PC-3 (cell line): ENCODE results near the gene GPD1L. TPM values are rescaled to one million over a fixed set of nuclear protein-coding genes. Genes with fewer than 3 reads are reported as not detected.

ENCODE experiments used
- ATAC-seq: fragments of 200-7000 bp; cut with Tn5 transposase; 2 replicates; pipeline ENCODE4 v1.9.1; 2020; ENCODE audit warnings: mild to moderate bottlenecking, moderate library complexity
- BruUV-seq: library from RNA; stranded (reverse); fragments of 400-500 nt; replicated peaks from 2 replicates; lab custom pipeline; 2021; lab: Mats Ljungman, UMichigan
- CTCF ChIA-PET: fragments of 300-600 bp; sonication (Branson Sonifier 250); formaldehyde crosslinking; loops from one replicate; lab custom pipeline; 2022; ENCODE audit warnings: antibody characterized with exemption; lab: Charles Lee
- POLR2A ChIA-PET: fragments of 300-600 bp; sonication (Branson Sonifier 250); formaldehyde crosslinking; loops from one replicate; lab custom pipeline; 2022; ENCODE audit warnings: antibody characterized with exemption; ENCODE audit not compliant: unreplicated experiment; lab: Charles Lee
- DNase-seq: peaks from one replicate; pipeline ENCODE4 v3.0.0-alpha.2; 2015
- H2AFZ ChIP-seq: fragments of 300-600 bp; sonication (generic); 2 replicates; pipeline ENCODE4 v1.6.0; 2016; ENCODE audit warnings: antibody characterized with exemption, low read length
- H3F3A ChIP-seq: fragments of 300-600 bp; sonication (generic); one replicate; pipeline ENCODE4 v1.6.0; 2017; ENCODE audit warnings: antibody characterized with exemption, low read length, control low read depth, mild to moderate bottlenecking; ENCODE audit not compliant: unreplicated experiment
- H3K27ac ChIP-seq: fragments of 300-600 bp; sonication (generic); 2 replicates; pipeline ENCODE4 v1.5.1; 2016; ENCODE audit warnings: mild to moderate bottlenecking, low read length
- H3K27me3 ChIP-seq: fragments of 300-600 bp; sonication (generic); 2 replicates; pipeline ENCODE4 v1.6.1; 2016; ENCODE audit warnings: low read length, mixed read lengths
- H3K36me3 ChIP-seq: fragments of 300-600 bp; sonication (generic); 2 replicates; pipeline ENCODE4 v1.6.1; 2016; ENCODE audit warnings: low read depth, mixed run types, low read length, mixed read lengths
- H3K4me1 ChIP-seq: fragments of 300-600 bp; sonication (generic); 2 replicates; pipeline ENCODE4 v1.5.1; 2016; ENCODE audit warnings: low read length; ENCODE audit not compliant: insufficient read depth
- H3K4me2 ChIP-seq: fragments of 300-600 bp; sonication (generic); 2 replicates; pipeline ENCODE4 v1.6.0; 2016; ENCODE audit warnings: low read length
- H3K4me3 ChIP-seq: fragments of 300-600 bp; sonication (generic); 2 replicates; pipeline ENCODE4 v1.5.1; 2016; ENCODE audit warnings: mild to moderate bottlenecking, low read length, mixed read lengths
- H3K79me2 ChIP-seq: fragments of 300-600 bp; sonication (generic); 2 replicates; pipeline ENCODE4 v1.6.1; 2017; ENCODE audit warnings: low read length, mixed read lengths
- H3K9ac ChIP-seq: fragments of 300-600 bp; sonication (generic); 2 replicates; pipeline ENCODE4 v1.6.0; 2016; ENCODE audit warnings: mild to moderate bottlenecking, low read length
- H3K9me2 ChIP-seq: fragments of 300-600 bp; sonication (generic); replicated peaks from 2 replicates; pipeline ENCODE4 v1.6.1; 2016; ENCODE audit warnings: mixed run types, low read length, mixed read lengths
- H3K9me3 ChIP-seq: fragments of 300-600 bp; sonication (generic); 2 replicates; pipeline ENCODE4 v1.6.1; 2016; ENCODE audit warnings: low read length, mixed read lengths
- H4K20me1 ChIP-seq: fragments of 300-600 bp; sonication (generic); 2 replicates; pipeline ENCODE4 v1.6.1; 2016; ENCODE audit warnings: low read length, mixed read lengths
- EZH2 ChIP-seq: fragments of 300-600 bp; sonication (generic); IDR thresholded peaks from one replicate; pipeline ENCODE4 v1.6.1; 2017; ENCODE audit warnings: antibody characterized with exemption, mild to moderate bottlenecking, low read length; ENCODE audit not compliant: unreplicated experiment
- EZH2phosphoT487 ChIP-seq: fragments of 300-600 bp; sonication (generic); IDR thresholded peaks from 2 replicates; pipeline ENCODE4 v1.6.1; 2018; ENCODE audit warnings: mild to moderate bottlenecking, antibody characterized with exemption, low read length, borderline replicate concordance
- intact Hi-C: fragments of 100-400 bp; cut with micrococcal nuclease; formaldehyde crosslinking; loops from 2 replicates; pipeline ENCODE4 v1.9.0; 2023
- total RNA-seq: library from RNA; depleted of rRNA; stranded (reverse); fragments of >200 nt; gene quantifications from 2 replicates; pipeline ENCODE4 v1.2.3, GENCODE V29; 2014
- TF ChIP-seq, protein P1 (sequence below): fragments of 300-600 bp; sonication (generic); conservative IDR thresholded peaks from 2 replicates; pipeline ENCODE4 v1.5.1; 2017; ENCODE audit warnings: antibody characterized with exemption, low read depth, mild to moderate bottlenecking, low read length

GPD1L gene
- total RNA-seq, 1 experiment from 2014 or later, result 33.7 TPM

- H3K9me2 ChIP-seq, result no peaks in the 10 kb centered on the region
- no peaks in the 10 kb centered on the region for H4K20me1 ChIP-seq
- H3K4me1 ChIP-seq, result 0 out of 2 replicates have a peak, but pooled peaks cover 3% of the 10 kb centered on the region
- ATAC-seq (no peak), DNase-seq (no peak)
- ChIA-PET CTCF (no interaction called here), POLR2A (no interaction called here)
- H3K27me3 ChIP-seq, result no peaks in the 10 kb centered on the region
- no peak overlapping the region for H2AFZ ChIP-seq
- no peak overlapping the region for H3K4me2 ChIP-seq
- H3F3A ChIP-seq, result no peaks in the 10 kb centered on the region
- H3K36me3 ChIP-seq, result 0 out of 2 replicates have a peak, but pooled peaks cover 4% of the 10 kb centered on the region
- BruUV-seq, result no TSS peak
- TF ChIP-seq EZH2 (no peak), EZH2phosphoT487 (no peak)
- TF ChIP-seq, protein P1, sequence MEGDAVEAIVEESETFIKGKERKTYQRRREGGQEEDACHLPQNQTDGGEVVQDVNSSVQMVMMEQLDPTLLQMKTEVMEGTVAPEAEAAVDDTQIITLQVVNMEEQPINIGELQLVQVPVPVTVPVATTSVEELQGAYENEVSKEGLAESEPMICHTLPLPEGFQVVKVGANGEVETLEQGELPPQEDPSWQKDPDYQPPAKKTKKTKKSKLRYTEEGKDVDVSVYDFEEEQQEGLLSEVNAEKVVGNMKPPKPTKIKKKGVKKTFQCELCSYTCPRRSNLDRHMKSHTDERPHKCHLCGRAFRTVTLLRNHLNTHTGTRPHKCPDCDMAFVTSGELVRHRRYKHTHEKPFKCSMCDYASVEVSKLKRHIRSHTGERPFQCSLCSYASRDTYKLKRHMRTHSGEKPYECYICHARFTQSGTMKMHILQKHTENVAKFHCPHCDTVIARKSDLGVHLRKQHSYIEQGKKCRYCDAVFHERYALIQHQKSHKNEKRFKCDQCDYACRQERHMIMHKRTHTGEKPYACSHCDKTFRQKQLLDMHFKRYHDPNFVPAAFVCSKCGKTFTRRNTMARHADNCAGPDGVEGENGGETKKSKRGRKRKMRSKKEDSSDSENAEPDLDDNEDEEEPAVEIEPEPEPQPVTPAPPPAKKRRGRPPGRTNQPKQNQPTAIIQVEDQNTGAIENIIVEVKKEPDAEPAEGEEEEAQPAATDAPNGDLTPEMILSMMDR, result no peak
- no peaks in the 10 kb centered on the region for H3K9me3 ChIP-seq
- H3K4me3 ChIP-seq, result no peak overlapping the region
- H3K9ac ChIP-seq, result no peak overlapping the region
- no peak overlapping the region for H3K27ac ChIP-seq
- H3K79me2 ChIP-seq, result no peaks in the 10 kb centered on the region
- intact Hi-C loops, result no loop called here
These were observed 32.2 kb downstream of the GPD1L start for GRCh38 chr3:32138545-32139104.

- CTCF ChIA-PET, result no interaction called here
These were observed 34.5 kb downstream of the GPD1L start for GRCh38 chr3:32140943-32141342.

More at GRCh38 chr3:32140943-32141342, 34.5 kb downstream of the GPD1L start:
- Histone ChIP-seq H3K9ac (no peak overlapping the region), H3K9me2 (no peaks in the 10 kb centered on the region), H3K4me2 (no peak overlapping the region), H3K4me1 (peaks cover 16% of the 10 kb centered on the region), H3K27me3 (no peaks in the 10 kb centered on the region), H3K27ac (no peak overlapping the region), H3K9me3 (no peaks in the 10 kb centered on the region), H3K4me3 (no peak overlapping the region), H3F3A (no peaks in the 10 kb centered on the region), H3K79me2 (no peaks in the 10 kb centered on the region), H2AFZ (no peak overlapping the region), H4K20me1 (no peaks in the 10 kb centered on the region), H3K36me3 (0 out of 2 replicates have a peak, but pooled peaks cover 4% of the 10 kb centered on the region)
- DNase-seq (no peak), ATAC-seq (peak; percentile 38)
- BruUV-seq, result no TSS peak
- intact Hi-C loops, result loop anchor here (10.0 kb wide), 2 partner anchors 266 to 406 kb away; no protein-coding TSS in a partner anchor
- TF ChIP-seq, protein P1, result no peak
- TF ChIP-seq EZH2phosphoT487, result no peak
- TF ChIP-seq EZH2, result no peak
- POLR2A ChIA-PET, result interaction anchor here (0.5 kb wide), 1 partner anchor 54 kb away, joined by 5 read pairs; no protein-coding TSS in a partner anchor
